ENCODE measurements around the gene SPTAN1.
A peak's percentile ranks its signal among the peaks of the same experiment; 100 is the strongest.

Gene SPTAN1

GRCh38 chr9:128552744-128553440 lies 505 bp downstream of the SPTAN1 start:
- peak; percentile 36 for DNase-seq (ENCODE audit: low read depth)
- H3K4me3 ChIP-seq (ENCODE audit: low read length): peak overlapping the region; percentile 90
- TF ChIP-seq CTCF (IDR thresholded peaks at IDR 0.05; ENCODE audit: insufficient read depth, low read depth, low read length, missing control alignments): no peak

- no peak for TF ChIP-seq CTCF (IDR thresholded peaks at IDR 0.05; ENCODE audit: insufficient read depth, low read depth, low read length, missing control alignments)
- DNase-seq (ENCODE audit: low read depth): peak; percentile 64
- H3K4me3 ChIP-seq (ENCODE audit: low read length): peak overlapping the region; percentile 90
Observed at GRCh38 chr9:128553728-128554127, 1.3 kb downstream of the SPTAN1 start.

GRCh38 chr9:128554155-128554862 lies 1.9 kb downstream of the SPTAN1 start:
- peak overlapping the region; percentile 90 for H3K4me3 ChIP-seq (ENCODE audit: low read length)
- peak; percentile 88 for DNase-seq (ENCODE audit: low read depth)
- peak; percentile 25 for TF ChIP-seq CTCF (IDR thresholded peaks at IDR 0.05; ENCODE audit: insufficient read depth, low read depth, low read length, missing control alignments)

- H3K4me3 ChIP-seq (ENCODE audit: low read length): peak overlapping the region; percentile 14
- DNase-seq (ENCODE audit: low read depth): peak; percentile 86
- no peak for TF ChIP-seq CTCF (IDR thresholded peaks at IDR 0.05; ENCODE audit: insufficient read depth, low read depth, low read length, missing control alignments)
Observed at GRCh38 chr9:128555180-128555721, 2.9 kb downstream of the SPTAN1 start.

- no peak for TF ChIP-seq CTCF (IDR thresholded peaks at IDR 0.05; ENCODE audit: insufficient read depth, low read depth, low read length, missing control alignments)
- peak; percentile 27 for DNase-seq (ENCODE audit: low read depth)
- H3K4me3 ChIP-seq (ENCODE audit: low read length): no peak overlapping the region
Observed at GRCh38 chr9:128556276-128556675, 3.9 kb downstream of the SPTAN1 start.

GRCh38 chr9:128556926-128557634 lies 4.7 kb downstream of the SPTAN1 start:
- H3K4me3 ChIP-seq (ENCODE audit: low read length): no peak overlapping the region
- no peak for TF ChIP-seq CTCF (IDR thresholded peaks at IDR 0.05; ENCODE audit: insufficient read depth, low read depth, low read length, missing control alignments)
- DNase-seq (ENCODE audit: low read depth): no peak

All from epithelial cell of esophagus (primary cell).